NCI-H2107 (cell line): ENCODE results near the gene MAP9.
"Not testable (repeated sequence)": the region's sequence is repeated elsewhere in the genome, so short reads cannot be mapped to it uniquely, and the experiment has no call there.

Experiments
- DNase-seq: peaks from one replicate; lab custom pipeline; 2025; lab: John Stamatoyannopoulos, UW

MAP9 gene

DNA sequence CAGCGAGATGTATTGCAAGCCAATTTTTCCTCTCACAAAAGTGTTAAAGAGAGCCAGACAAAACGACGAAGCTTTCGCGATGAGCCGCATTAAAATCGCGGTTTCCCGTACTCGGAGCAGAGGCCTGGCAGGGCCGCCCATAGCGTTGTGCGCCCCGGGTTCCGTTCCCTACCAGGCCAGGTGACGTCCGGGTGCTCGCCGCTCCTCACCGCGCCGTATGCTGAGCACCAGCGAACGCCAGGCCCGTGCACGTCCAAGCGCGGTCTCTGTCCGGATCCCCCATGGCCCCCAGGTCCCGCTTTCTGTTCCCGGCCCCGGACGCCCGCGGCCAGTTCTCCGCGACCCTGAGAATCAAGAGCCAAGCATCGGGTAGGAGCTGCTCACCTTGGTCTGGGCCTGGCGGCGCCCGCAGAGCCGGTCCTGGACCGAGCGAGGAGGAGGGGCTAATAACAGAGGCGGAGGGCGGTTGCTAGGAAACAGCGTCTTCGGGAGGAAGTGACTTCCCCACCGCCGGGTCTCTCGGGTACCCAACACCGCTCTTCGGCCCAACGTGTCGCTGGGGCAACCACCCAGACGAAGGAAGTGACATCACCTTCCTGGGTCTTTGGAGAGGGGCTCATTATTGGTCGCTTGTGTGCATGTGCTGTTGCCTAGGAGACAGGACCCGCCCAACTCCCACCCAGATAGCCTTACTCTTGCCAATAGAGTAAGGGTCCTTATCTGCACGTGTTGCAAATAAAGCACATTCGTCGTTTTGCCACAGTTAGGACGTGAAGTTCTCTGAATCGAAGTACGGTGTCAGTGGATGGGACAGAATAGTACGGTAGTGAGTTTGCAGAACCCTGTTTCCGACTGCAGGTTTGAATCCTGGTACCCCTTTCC is at the start of gene MAP9:
MAP9 (minus strand) TSS at position 579 of the 882 bp plus-strand sequence. CDS start 1,115 bp downstream, outside the sequence.
- peak; percentile 67 for DNase-seq

DNA sequence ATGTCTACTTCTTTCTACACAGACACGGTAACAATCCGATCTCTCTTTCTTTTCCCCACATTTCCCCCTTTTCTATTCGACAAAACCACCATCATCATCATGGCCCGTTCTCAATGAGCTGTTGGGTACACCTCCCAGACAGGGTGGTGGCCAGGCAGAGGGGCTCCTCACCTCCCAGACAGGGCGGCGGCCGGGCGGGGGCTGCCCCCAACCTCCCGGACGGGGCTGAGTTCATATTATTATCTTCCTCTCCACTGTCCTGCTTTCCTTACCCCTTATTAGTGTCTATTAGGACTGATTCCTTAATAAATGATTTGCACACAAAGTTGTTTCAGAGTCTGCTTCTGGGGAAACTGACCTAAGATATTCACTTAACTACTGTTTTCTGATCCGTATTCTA is 48.0 kb upstream of the MAP9 start:
- DNase-seq: not testable (repeated sequence)

DNA sequence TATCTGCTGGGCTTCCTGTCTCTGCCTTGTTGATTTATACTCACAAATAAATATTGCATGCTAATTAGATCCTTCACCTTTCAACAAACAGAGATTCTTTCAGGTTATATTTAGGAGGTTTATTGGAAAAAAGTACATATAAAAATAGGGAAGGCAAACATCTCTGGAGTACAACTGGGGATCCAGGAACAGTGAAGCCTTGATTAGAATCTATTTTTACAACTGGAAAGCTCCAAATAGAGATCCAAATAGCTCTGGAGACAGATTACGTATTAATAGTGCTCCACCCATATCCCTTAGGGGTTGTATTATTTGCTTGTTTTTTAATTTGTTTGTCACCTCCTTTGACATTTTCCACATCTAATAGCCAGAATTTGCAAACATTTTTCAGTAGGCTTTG is 46.9 kb upstream of the MAP9 start:
- DNase-seq: no peak

DNA sequence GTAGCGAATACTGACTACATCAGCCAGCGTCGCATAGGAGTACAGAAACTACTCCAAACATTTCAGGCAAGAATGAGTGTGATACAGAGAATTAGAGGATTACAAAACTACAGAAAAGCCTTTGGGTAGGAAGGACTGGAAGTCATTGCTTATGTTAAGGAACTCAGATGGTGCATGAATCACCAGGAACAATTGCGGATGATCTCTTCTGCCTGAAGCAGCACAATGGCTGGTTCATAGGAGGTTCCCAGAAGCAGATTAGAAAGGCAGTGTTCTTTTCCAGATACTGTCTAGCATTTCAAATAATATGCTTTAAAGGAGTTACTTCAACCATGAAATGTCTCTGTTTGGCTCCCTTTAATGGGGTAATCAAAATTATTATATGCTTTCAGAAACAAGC is 42.5 kb upstream of the MAP9 start:
- DNase-seq: no peak

DNA sequence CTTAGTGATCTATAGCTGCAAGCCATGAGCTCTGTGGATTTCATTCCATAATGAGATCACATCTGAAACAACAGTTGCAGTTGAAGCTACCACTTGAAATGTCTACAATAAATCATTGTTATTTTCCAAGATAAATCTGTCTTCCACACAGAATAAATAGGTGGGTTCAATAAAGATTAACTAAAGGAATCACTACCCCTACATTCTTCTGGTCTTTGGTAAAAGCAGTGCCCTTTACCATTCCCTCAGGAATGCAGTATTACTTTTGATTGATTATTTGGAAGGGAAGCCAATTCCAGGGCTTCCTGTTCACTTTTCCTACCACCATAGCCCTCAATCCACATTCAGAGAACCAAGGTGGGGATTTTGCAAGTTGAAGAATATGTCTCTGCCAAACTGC is 38.9 kb upstream of the MAP9 start:
- DNase-seq: no peak

DNA sequence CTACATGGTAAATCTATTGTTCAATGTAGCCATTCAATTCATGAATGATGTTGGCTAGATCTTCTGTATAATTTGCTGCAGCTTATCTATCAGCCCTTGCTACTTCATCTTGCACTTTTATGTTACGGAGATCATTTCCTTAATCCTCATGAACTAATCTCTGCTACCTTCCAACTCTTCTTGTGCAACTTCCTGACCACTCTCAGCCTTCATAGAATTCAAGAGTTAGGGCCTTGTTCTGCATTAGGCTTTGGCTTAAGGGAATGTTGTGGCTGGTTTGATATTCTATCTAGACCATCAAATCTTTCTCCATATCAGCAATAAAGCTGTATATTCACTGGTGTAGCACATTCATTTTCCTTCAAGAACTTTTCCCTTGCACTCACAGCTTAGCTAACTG is 36.7 kb upstream of the MAP9 start:
- DNase-seq: no peak

DNA sequence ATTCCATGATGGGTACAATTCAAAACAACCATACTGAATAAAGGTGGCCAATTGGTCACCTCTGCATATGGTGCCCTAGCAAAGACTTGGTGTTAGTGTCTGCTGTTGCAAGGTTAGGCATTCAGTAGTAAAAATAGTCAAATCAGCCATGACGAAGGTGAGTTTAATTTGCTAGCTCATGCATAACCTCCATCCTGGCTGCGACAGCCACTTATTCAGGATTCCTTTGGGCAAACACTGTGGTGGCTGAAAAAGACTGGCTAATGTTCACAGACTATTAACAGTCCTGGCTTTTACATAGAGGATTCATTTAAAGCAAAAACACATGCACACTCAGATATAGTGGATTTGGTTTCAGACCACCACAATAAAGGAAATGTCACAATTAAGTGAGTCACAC is 34.8 kb upstream of the MAP9 start:
- no peak for DNase-seq

DNA sequence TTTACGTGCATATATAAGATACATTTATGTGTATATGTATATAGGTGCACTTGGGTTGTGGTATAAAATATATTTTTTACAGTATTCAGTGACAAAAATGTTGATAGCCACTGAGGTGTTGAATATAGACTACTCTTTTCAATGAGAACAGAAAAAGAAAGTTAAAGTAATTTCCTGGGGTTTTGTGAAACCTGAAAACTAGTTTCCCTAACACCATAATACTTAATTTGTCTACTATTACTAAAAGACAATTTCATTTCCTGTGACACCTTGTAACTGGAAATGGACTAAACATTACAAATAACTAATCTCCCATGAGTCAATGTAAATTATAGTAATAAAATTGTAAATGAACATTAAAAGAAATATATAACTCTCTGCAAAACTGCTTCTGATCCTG is 32.0 kb upstream of the MAP9 start:
- no peak for DNase-seq

DNA sequence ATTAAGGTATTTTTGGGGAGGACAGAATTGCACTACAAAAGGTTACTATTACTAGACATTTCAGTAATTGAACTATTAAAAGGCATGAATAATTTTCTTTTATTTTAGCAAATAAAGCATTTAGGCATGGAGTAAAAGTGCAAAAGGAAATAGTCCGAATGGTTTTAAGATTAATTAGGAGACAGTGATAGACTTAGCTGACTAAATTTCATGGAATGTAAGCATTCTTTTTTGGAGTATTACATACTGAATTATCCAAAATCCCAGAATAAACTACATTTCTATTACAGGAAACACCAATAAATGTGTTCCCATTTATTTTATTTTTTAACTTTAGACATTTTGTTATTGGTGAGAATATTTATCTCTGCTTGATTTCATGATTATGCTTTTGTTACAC is 30.7 kb upstream of the MAP9 start:
- DNase-seq: no peak

DNA sequence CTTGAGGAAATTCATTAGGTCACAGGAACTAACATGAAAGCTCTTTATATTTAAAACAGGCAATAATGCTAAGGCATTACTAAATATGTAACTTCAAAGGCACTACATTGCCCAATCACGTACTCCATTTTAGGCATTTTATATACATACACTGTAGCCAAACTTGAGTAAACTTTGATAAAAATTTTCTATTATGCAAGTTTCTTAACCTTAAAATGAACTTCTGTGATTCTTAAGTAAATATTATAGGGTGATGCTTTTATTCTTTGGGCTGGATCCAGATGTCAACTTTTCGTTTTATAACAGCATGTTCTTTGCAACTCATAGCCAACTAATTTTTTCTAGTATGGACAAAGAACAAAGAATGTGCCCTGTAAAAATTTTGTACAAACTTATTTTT is 28.3 kb upstream of the MAP9 start:
- no peak for DNase-seq

DNA sequence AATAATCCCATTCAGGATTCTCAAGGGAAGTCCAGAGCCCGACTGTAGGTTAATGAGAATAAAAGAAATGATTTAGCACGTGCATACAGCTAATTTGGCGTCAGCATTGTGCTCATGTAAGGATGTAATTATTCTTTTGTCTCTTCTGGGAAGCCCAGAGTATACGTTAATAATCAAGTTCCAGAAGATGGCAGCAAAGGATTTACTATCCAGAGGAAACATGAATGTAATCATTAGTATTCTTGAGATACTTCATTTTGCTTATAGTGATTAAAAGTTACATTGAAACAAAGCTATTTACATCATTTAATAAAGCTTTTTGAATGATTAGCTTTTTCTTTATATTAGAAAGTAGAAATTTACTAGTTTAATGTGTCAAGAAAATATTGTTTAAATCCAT is 27.1 kb upstream of the MAP9 start:
- no peak for DNase-seq

DNA sequence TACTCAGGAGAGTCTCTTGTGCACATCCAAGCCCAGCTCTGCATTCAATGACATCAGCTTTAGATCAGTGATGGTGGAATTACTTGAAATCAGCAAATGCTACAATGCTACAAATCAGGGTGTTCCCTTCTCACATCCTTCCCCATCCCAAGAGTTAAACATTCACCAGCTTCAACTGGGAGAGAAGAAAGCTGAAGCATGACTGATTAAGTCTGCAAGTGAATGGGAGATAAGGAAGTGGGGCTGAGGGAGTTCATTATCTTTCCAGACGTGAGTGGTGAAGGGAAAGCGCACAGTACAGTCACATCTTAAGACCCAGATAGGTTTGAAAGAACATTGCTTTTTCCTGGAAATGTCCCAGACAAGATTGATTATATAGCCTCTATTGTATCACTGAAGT is 26.2 kb upstream of the MAP9 start:
- DNase-seq: no peak

DNA sequence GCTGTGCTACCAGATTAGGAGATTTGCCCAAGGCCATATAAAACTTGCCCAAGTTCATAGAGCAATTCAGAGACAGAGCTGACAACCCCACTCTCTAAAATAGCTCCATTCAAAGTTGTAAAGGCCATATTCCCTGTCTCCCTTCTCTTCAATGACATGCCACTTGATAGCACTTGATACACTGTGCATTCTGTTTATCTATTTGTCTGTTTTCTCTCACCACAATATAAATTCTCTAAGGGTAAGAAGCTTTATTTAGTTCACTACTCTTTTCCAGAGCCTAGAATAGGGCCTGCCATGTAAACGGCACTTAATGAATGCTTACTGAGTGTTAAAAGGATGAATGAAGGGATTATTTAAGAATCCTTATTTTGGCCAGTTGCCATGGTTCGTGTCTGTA is 24.1 kb upstream of the MAP9 start:
- no peak for DNase-seq

DNA sequence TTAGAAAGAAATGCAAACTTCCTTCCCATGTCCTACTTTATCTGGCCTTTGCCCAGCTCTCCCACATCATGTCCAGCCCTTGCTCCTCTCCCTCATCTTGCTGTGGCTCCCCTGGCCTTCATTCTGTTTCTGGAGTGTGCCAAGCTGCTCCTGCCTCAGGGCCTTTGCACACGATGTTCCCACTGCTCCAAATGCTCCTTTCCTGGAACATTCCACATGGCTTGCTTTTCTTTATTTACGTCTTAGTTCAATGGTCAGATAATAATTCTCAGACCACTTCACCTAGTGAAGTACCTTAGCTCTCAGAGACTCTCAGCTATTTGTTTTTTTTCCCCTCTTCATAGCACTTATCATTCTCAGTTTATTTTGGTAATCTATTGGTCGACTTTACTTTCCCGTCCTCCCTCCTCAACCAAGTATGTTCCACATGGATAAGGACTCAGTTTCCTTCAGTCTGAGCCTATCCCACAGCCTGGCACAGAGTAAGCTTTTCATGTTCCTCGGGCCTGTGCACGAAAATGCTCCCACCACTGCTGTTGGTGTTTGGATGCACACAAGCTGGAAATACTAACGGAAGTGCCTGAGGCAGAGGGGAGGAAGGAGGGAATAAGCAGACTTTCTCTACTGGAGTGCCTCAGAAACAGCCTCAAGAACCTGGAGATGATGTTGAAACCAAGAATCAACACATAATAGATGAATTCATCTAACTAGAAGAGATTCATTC is 23.4 kb upstream of the MAP9 start:
- no peak for DNase-seq

DNA sequence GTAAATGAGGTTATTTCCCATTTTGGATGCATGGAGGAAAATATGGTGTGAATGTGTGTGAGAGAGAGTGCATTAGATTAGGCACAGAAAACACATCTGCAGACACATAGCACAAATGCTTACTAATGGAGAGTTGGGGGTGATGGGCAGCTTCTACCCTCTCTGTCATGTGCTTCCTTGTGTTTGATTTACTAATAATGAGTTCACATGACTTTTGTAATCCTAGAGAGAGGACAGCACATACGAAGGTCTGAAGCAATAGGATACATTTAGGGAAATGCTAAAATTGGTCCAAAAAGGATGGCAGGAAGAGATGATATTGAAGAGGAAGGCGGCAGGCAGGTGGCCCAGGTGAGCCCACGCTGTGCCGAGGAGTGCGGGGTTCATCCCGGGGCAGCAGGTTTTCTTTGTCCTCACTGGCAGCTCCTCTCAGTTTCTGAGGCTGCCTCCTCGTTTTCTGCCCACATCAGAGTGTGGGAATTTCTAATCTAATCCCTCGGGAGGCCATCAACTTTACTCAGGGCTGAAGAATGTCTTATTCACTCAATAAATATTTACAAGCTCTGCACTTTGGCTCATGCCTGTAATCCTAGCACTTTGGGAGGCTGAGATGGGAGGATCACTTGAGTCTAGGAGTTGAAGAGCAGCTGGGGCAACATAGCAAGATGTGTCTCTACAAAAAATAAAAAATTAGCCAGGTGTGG is 15.9 kb upstream of the MAP9 start:
- DNase-seq: no peak

DNA sequence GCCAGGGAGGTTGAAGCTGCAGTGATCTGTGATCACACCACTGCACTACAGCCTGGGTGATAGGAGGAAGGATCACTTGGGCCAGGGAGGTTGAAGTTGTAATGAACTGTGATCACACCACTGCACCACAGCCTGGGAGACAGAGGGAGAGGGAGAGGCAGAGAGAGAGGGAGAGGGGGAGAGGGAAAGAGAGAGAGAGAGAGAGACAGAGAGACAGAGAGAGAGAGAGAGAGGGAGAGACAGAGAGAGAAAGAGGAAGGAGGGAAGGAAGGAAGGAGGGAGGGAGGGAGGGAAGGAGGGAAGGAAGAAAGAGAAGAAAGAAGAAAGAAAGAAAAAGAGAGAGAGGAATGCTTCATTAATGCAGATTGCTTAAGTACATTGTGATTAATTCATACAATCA is 15.2 kb upstream of the MAP9 start:
- no peak for DNase-seq

DNA sequence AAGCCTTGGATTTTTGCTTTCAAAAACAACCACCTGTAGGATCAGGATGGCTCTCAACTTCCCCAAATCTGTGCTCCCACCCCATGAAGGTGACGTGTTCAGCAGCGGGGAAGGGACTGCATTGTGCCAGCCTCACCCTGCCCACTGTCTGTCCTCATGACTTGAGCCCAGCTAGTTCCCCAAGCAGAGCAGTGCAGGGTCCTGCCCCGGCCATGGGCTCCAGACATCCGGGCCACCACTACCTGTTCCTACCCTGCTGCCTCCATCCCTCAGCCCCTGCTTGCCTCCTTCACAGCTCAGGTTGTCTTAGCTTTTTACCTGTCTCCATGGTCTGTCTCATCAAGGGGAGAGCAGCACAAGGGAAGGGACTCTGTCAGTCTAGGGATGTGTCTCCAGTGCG is 11.4 kb upstream of the MAP9 start:
- no peak for DNase-seq

DNA sequence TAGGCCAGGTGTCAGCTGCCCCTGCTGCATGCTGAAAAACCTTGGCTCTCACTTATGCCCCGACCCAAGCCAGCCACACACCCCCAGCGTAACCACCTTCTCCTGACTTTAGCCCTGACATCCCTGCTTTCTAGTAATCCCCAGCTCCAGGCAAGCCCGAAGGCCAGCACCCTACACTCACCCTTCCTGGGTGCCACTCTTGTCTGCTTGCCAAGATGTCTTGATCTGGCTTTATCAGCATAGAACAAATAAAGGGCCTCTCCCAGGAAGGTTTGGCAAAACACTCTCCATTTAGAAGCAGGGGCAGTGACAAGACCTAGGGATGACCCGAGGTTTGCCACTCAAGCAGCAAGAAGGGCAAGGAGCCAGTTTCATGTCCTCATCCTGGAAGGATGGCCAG is 6.8 kb upstream of the MAP9 start:
- DNase-seq: no peak

DNA sequence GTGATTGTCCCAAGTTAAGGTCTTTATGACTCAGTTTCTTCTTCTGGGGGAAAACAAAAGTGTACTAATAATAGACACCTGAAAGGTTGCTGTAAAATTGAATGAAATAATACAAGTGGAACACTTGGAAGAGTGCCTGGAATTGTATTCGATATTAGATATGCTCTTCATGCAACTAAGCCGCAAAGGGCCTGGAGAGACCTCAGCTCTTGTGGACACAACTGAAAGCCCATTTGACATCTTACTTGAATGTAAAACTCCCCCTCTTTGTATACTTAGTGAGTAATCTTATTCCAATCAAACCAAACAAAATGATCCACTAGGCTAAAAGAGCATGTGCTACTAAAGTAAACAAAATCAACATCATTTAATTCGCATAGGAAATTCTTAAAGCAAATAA is 511 bp upstream of the MAP9 start:
- DNase-seq: no peak

DNA sequence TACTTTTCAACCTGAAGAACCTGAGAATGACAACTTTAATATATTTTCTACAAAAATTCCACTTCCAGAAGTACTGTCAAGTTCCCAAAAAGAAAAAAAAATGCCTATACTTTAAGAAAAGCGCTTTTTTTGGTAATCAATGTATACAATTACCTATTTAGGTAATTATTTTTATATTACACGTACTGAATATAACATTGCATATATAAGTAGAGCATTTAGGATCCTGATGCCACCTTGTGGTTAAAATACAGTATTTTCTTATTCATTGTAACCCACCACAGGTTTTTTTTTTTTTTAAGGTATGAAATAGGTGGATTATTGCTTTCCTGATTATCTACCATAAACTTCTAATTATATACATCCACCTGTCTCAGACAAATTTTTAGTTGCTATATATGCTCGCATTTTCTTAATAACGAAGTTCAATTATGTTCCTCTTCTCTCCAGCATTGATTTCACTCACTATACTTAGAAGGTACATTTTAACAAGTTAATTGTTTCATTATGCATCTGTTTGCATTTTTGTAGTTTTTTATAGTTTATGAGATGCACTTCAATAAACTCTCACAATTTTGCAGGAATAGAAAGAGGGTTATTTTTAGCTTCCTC is 5.2 kb downstream of the MAP9 start:
- DNase-seq: no peak

DNA sequence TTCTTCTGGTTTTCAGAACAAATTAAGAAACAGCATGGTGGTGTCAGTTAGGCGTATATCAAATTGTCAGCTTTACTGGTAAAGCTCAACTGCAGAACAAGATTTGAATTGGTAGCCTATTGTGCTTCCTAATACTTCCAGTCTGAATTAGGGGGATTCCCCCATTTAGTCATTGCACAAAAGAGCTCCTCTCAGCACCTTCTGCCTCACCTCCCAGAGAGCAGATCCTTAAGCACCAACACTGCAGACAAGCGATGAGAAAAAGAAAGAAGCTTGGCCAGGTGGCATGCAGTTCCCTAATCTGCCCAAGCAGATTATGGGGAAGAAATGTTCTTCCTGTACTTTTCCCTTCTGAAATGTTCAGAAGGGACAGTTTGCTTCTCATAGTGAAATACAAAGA is 9.2 kb downstream of the MAP9 start:
- DNase-seq: no peak

DNA sequence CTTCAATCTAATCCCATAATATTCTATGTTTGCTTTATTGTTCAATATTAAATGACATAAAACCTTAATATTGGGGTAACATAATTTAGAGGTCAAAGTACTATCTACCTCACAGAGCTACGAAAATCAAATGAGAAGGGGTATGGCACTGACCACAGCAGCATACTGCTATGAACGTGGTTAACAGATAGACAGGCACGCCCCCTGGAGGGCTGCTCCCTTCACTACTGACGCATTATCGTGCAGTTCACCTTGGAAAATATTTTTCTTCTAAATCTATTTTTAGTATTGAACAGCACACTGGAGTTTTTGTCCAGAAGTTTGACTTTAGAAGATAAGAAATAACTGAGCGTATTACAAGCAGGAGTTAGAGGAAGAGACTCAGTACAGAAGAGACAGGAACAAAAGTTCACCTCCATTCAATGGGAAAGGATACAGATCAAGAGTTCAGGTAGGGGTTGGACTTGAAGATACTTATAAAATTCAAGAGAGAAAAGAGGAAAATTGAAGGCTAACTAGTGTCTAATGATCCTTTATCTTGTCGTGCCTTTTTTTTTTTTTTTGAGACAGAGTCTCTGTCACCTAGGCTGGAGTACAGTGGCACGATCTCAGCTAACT is 22.7 kb downstream of the MAP9 start:
- no peak for DNase-seq
